Loucy (cell line): ENCODE measurements around the gene LIMA1.

Experiments used
- EZH2phosphoT487 ChIP-seq: fragments of 200-600 bp; IDR thresholded peaks from 2 replicates; pipeline ENCODE4 v1.6.1; 2018; ENCODE audit warnings: antibody characterized with exemption, mild to moderate bottlenecking, moderate library complexity, borderline replicate concordance
- TF ChIP-seq, protein P1 (sequence below): fragments of 200-600 bp; sonication (generic); conservative IDR thresholded peaks from 2 replicates; pipeline ENCODE4 v1.5.1; 2014; ENCODE audit warnings: mild to moderate bottlenecking, antibody characterized with exemption, low read length

DNA sequence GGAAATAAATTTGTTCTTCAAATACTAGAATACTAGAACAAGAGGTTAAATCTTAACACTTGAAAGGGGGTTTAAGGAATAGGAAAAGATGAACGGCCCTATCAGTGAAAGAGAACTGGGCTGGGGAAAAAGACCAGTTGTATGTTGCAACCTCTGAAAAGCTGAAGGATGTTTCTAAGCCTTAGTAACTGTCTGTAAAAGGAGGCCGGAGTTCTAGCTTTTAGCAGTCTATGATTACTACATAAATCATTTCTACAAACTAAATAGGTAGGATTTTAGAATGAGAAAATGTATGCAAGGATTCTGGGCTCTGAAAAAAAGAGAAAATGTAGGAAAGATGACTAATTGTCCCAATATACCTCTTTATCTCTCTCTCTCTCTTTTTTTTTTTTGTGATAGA is 121.1 kb downstream of the LIMA1 start:
- TF ChIP-seq, protein P1, sequence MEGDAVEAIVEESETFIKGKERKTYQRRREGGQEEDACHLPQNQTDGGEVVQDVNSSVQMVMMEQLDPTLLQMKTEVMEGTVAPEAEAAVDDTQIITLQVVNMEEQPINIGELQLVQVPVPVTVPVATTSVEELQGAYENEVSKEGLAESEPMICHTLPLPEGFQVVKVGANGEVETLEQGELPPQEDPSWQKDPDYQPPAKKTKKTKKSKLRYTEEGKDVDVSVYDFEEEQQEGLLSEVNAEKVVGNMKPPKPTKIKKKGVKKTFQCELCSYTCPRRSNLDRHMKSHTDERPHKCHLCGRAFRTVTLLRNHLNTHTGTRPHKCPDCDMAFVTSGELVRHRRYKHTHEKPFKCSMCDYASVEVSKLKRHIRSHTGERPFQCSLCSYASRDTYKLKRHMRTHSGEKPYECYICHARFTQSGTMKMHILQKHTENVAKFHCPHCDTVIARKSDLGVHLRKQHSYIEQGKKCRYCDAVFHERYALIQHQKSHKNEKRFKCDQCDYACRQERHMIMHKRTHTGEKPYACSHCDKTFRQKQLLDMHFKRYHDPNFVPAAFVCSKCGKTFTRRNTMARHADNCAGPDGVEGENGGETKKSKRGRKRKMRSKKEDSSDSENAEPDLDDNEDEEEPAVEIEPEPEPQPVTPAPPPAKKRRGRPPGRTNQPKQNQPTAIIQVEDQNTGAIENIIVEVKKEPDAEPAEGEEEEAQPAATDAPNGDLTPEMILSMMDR, result no peak
- no peak for TF ChIP-seq EZH2phosphoT487
